NCI-H524 treated with DMSO at 0.1 percent for 48 hours (cell line): ENCODE data around the gene RFC3.
A peak's percentile ranks its signal among the peaks of the same experiment; 100 is the strongest.

Experiments
- DNase-seq: peaks from one replicate; lab custom pipeline; 2025; lab: John Stamatoyannopoulos, UW

The RFC3 gene

GRCh38 chr13:33865945-33866344 is 48.0 kb downstream of the RFC3 start:
- no peak for DNase-seq

GRCh38 chr13:33867472-33867871 is 49.5 kb downstream of the RFC3 start:
- DNase-seq, result no peak

DNA sequence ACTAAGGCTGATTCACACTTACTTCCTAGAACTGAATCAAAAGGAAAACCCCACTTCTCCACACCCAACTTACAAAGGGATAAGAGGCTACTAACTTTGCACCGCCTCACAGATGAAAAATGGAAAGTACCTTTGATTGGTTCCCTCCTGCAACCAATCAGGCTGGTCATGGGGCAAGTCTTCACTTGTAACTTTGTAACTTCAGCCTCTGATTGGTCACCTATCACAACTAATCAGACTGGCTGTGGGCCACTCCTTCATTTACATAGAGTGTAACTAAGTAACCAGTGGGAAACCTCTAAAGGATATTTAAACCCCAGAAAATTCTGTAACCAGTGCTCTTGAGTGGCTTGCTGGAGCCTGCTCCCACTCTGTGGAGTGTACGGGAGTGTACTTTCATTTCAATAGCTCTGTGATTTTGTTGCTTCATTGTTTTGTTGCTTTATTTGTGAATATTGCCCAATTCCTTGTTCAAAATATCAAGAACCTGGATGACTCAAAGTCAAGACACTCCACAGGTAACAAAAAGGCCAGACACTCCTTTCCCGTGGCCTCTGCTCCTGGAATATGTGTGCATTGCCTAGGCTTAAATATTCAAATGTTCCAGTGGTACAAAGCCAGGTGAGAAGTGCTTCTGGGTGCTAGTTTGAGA is 50.5 kb downstream of the RFC3 start:
- DNase-seq, result no peak

- no peak for DNase-seq
Observed at GRCh38 chr13:33869005-33869404, 51.1 kb downstream of the RFC3 start.

- peak; percentile 19 for DNase-seq
Observed at GRCh38 chr13:33870046-33870668, 52.2 kb downstream of the RFC3 start.

DNA sequence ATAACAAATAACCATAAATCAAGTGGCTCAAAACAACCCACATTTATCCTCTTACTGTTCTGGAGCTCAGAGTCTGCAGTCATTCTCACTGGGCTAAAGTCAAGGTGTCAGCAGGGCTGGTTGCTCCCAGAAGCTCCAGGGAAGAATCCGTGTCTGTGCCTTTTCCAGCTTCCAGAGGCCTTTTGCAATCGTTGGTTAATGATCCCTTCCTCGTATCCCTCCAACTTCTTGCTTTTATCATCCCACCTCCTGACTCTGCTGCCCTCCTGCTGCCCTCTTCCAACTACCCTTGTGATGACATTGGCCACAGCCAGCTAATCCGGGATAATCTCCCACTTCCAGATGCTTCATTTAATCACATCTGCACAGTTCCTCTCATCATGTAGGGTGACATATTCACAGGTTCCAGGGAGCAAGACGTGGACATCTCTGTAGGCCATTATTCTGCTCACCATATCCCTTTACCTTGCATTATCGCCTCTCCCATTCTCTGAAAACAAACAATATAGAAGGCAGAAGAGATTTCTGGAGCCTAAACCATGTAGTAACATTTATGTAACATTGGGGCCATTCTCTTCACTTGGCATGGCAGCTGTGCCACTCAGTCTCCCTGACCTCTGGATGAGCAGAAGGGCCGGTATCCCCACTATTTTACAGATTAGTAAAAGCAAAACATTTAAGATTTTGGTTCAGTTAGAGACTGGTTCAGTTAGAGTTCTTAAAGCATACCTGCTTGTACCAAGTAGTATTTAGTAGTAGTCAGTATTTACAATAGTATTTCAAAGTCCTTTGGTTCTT is 53.5 kb downstream of the RFC3 start:
- peak; percentile 4 for DNase-seq

- DNase-seq, result no peak
Observed at GRCh38 chr13:33872005-33872351, 54.0 kb downstream of the RFC3 start.

DNA sequence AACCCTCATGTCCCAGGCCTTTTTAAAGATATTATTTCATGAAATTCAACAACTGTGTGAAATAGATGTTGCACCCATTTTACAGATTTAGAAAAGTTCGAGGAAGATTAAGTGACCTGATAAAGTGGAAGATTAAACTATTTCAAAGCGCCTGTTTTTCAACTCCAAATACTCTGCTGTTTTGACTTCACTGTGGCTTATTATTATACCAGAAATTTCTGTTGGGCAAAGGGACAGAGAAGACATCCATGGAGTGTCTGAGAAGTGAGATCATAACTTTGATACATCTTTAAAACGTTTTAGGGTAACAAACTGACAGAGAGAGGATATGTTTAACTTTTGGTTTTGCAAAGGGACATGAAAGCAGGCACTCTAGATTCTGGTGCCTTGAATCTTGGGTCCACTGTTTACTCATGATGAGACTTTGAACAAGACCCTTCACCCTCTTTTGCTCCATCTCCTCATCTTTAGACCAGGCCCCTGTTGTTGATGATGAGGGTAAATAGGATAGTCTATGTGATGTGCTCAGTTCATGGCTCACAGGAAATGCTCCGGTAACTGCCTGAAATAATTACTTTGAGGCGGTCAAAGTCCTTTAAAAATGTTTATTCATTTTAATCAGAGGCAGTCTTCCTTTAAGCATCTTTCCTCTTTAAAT is 55.4 kb downstream of the RFC3 start:
- no peak for DNase-seq

GRCh38 chr13:33874871-33875270 is 56.9 kb downstream of the RFC3 start:
- DNase-seq, result no peak

GRCh38 chr13:33875618-33876401 is 57.9 kb downstream of the RFC3 start:
- DNase-seq, result no peak

DNA sequence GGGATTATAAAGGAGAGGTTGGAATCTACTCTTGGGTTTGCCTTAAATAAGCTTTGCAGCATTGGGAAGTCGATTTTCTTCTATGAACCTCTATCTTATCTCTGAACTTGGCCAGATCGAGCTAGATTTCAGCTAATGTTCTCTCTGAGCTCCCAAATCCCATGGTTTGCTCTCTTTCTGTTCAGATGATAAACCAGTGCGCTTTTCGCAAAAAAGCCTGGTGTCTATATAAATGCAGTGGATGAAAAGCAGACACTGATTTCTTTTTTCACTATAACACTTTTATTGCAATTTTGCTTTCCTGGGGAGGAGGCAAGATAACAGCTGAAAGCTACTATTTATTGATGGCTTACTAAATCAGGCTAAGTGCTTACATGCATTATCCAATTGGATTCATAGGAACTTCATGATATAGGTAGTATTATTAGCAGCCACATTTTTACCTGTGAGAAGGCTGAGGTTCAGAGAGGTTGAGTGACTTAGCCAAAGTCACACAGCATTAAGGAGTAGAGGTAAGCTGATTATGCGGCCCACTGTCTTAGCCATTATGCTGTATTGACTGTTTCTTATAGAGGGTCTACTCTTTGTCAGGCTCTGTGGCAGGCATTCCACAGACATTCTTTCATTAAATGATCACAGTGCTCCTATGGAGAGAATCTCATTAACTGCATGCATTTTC is 58.9 kb downstream of the RFC3 start:
- DNase-seq, result no peak

GRCh38 chr13:33879118-33879517 is 61.2 kb downstream of the RFC3 start:
- DNase-seq, result no peak

- DNase-seq, result no peak
Observed at GRCh38 chr13:33882804-33883203, 64.9 kb downstream of the RFC3 start.

- DNase-seq, result no peak
Observed at GRCh38 chr13:33884531-33885220, 66.7 kb downstream of the RFC3 start.
